KBM-7 (cell line): ENCODE results near the gene LRIG1.
A peak's percentile ranks its signal among the peaks of the same experiment; 100 is the strongest.

Source experiments
- DNase-seq: peaks from one replicate; pipeline ENCODE4 v3.0.0-alpha.2; 2015
- in situ Hi-C: fragments of 300-500 bp; cut with MboI; formaldehyde crosslinking; loops from 2 replicates; pipeline ENCODE4 v1.14.3; 2020; ENCODE audit warnings: low sequenced_read_pairs, low pct_unique_long_range_greater_than_20kb, mixed read lengths

LRIG1 gene

GRCh38 chr3:66453651-66454463 is 47.0 kb downstream of the LRIG1 start:
- in situ Hi-C loops = no loop called here
- no peak for DNase-seq

GRCh38 chr3:66452303-66453011 is 48.4 kb downstream of the LRIG1 start:
- in situ Hi-C loops = no loop called here

GRCh38 chr3:66451766-66452165 is 49.1 kb downstream of the LRIG1 start:
- in situ Hi-C loops = no loop called here
- DNase-seq = no peak

More at GRCh38 chr3:66452303-66453011, 48.4 kb downstream of the LRIG1 start:
- no peak for DNase-seq

GRCh38 chr3:66450390-66451022 is 50.3 kb downstream of the LRIG1 start:
- in situ Hi-C loops = no loop called here
- DNase-seq = no peak

GRCh38 chr3:66449411-66449974 is 51.3 kb downstream of the LRIG1 start:
- in situ Hi-C loops = no loop called here
- DNase-seq = no peak

- in situ Hi-C loops = no loop called here
These were observed 56.6 kb downstream of the LRIG1 start for GRCh38 chr3:66444146-66444644.

GRCh38 chr3:66443118-66443803 is 57.6 kb downstream of the LRIG1 start:
- in situ Hi-C loops = no loop called here

More at GRCh38 chr3:66444146-66444644, 56.6 kb downstream of the LRIG1 start:
- no peak for DNase-seq

GRCh38 chr3:66442254-66443117 is 58.3 kb downstream of the LRIG1 start:
- DNase-seq = peak; percentile 68
- in situ Hi-C loops = no loop called here

More at GRCh38 chr3:66443118-66443803, 57.6 kb downstream of the LRIG1 start:
- no peak for DNase-seq

GRCh38 chr3:66441692-66442091 is 59.1 kb downstream of the LRIG1 start:
- in situ Hi-C loops = no loop called here
- DNase-seq = no peak

- DNase-seq = no peak
- in situ Hi-C loops = no loop called here
These were observed 59.7 kb downstream of the LRIG1 start for GRCh38 chr3:66441129-66441528.

- in situ Hi-C loops = no loop called here
- peak; percentile 85 for DNase-seq
These were observed 61.0 kb downstream of the LRIG1 start for GRCh38 chr3:66439666-66440344.

GRCh38 chr3:66438046-66438445 is 62.8 kb downstream of the LRIG1 start:
- no peak for DNase-seq
- in situ Hi-C loops = no loop called here

GRCh38 chr3:66437341-66437929 is 63.4 kb downstream of the LRIG1 start:
- in situ Hi-C loops = no loop called here
- DNase-seq = no peak

- in situ Hi-C loops = no loop called here
- no peak for DNase-seq
These were observed 64.8 kb downstream of the LRIG1 start for GRCh38 chr3:66435989-66436388.

- DNase-seq = no peak
- in situ Hi-C loops = no loop called here
These were observed 66.1 kb downstream of the LRIG1 start for GRCh38 chr3:66434726-66435125.

GRCh38 chr3:66433522-66433782 is 67.4 kb downstream of the LRIG1 start:
- no peak for DNase-seq
- in situ Hi-C loops = no loop called here

- peak; percentile 34 for DNase-seq
- in situ Hi-C loops = no loop called here
These were observed 67.9 kb downstream of the LRIG1 start for GRCh38 chr3:66432767-66433521.
